Measurements from ENCODE around the gene TEX13B.
A peak's percentile ranks its signal among the peaks of the same experiment; 100 is the strongest.

The TEX13B gene

GRCh38 chrX:107985033-107985432, 2.9 kb upstream of the TEX13B start:
- ChIA-PET CTCF (no interaction called here), POLR2A (no interaction called here)
- no peak for DNase-seq (ENCODE audit: extremely low spot score)
- TF ChIP-seq CTCF (IDR thresholded peaks at IDR 0.05; ENCODE audit: control extremely low read depth, extremely low read depth, low read depth, missing control alignments) = no peak

- ChIA-PET CTCF (interaction anchor here (1.2 kb wide), 1 partner anchor 91 kb away, joined by 3 read pairs; no protein-coding TSS in a partner anchor), POLR2A (no interaction called here)
- TF ChIP-seq CTCF (IDR thresholded peaks at IDR 0.05; ENCODE audit: control extremely low read depth, extremely low read depth, low read depth, missing control alignments) = no peak
- no peak for DNase-seq (ENCODE audit: extremely low spot score)
Observed at GRCh38 chrX:107979534-107979933, 2.6 kb downstream of the TEX13B start.

- ChIA-PET POLR2A (no interaction called here), CTCF (interaction anchor here (1.2 to 1.5 kb wide), 2 partner anchors 10 to 91 kb away, joined by 3 read pairs; no protein-coding TSS in a partner anchor)
- no peak for DNase-seq (ENCODE audit: extremely low spot score)
- peak; percentile 13 for TF ChIP-seq CTCF (IDR thresholded peaks at IDR 0.05; ENCODE audit: control extremely low read depth, extremely low read depth, low read depth, missing control alignments)
Observed at GRCh38 chrX:107978707-107979307, 3.4 kb downstream of the TEX13B start.

- CTCF ChIA-PET = interaction anchor here (1.2 to 1.5 kb wide), 2 partner anchors 9 to 92 kb away, joined by 3 read pairs; no protein-coding TSS in a partner anchor
- no peak for TF ChIP-seq CTCF (IDR thresholded peaks at IDR 0.05; ENCODE audit: control extremely low read depth, extremely low read depth, low read depth, missing control alignments)
- POLR2A ChIA-PET = no interaction called here
- DNase-seq (ENCODE audit: extremely low spot score) = no peak
Observed at GRCh38 chrX:107978071-107978470, 4.1 kb downstream of the TEX13B start.

- POLR2A ChIA-PET = no interaction called here
- TF ChIP-seq CTCF (IDR thresholded peaks at IDR 0.05; ENCODE audit: control extremely low read depth, extremely low read depth, low read depth, missing control alignments) = no peak
Observed at GRCh38 chrX:107971636-107972035, 10.5 kb downstream of the TEX13B start.

GRCh38 chrX:107970073-107970472, 12.1 kb downstream of the TEX13B start:
- TF ChIP-seq CTCF (IDR thresholded peaks at IDR 0.05; ENCODE audit: control extremely low read depth, extremely low read depth, low read depth, missing control alignments) = no peak
- ChIA-PET CTCF (no interaction called here), POLR2A (no interaction called here)
- DNase-seq (ENCODE audit: extremely low spot score) = no peak

More at GRCh38 chrX:107971636-107972035, 10.5 kb downstream of the TEX13B start:
- CTCF ChIA-PET = no interaction called here
- DNase-seq (ENCODE audit: extremely low spot score) = no peak
